HepG2 (cell line): ENCODE data around the gene RNPS1. TPM values are rescaled to one million over a fixed set of nuclear protein-coding genes. Genes with fewer than 3 reads are reported as not detected.
A peak's percentile ranks its signal among the peaks of the same experiment; 100 is the strongest.

Experiments used
- ATF6 ChIP-seq: sonication (generic); formaldehyde crosslinking; conservative IDR thresholded peaks from 2 replicates; pipeline ENCODE4 v1.4.0; 2020; ENCODE audit warnings: missing genetic modification reagents
- DMAP1 ChIP-seq: IDR thresholded peaks from 2 replicates; pipeline ENCODE4 v1.6.1; 2016
- HCFC1 ChIP-seq: fragments of 150-350 bp; IDR thresholded peaks from 2 replicates; pipeline ENCODE4 v1.6.1; 2014; ENCODE audit warnings: low read depth, low read length
- MIER3 ChIP-seq: IDR thresholded peaks from 2 replicates; pipeline ENCODE4 v1.6.1; 2016; ENCODE audit warnings: missing compliant biosample characterization, borderline replicate concordance
- MXD4 ChIP-seq: IDR thresholded peaks from 2 replicates; pipeline ENCODE4 v1.6.1; 2016; ENCODE audit warnings: mild to moderate bottlenecking, missing biosample characterization, missing genetic modification reagents
- RFXAP ChIP-seq: sonication (generic); formaldehyde crosslinking; IDR thresholded peaks from 2 replicates; pipeline ENCODE4 v1.4.0; 2020; ENCODE audit warnings: missing genetic modification reagents, borderline replicate concordance
- SP4 ChIP-seq: sonication (generic); formaldehyde crosslinking; IDR thresholded peaks from 2 replicates; pipeline ENCODE4 v1.8.1; 2023; ENCODE audit warnings: mild to moderate bottlenecking, missing genetic modification reagents
- TRIM24 ChIP-seq: sonication (generic); formaldehyde crosslinking; IDR thresholded peaks from 2 replicates; pipeline ENCODE4 v1.8.0; 2022; ENCODE audit warnings: mild to moderate bottlenecking, missing genetic modification reagents
- U2AF2 ChIP-seq: fragments of 200-400 bp; formaldehyde crosslinking; IDR thresholded peaks from 2 replicates; pipeline ENCODE4 v1.6.1; 2017; ENCODE audit warnings: low read depth, mild to moderate bottlenecking, low read length
- ZBTB1 ChIP-seq: sonication (generic); formaldehyde crosslinking; IDR thresholded peaks from 2 replicates; pipeline ENCODE4 v1.4.0; 2020; ENCODE audit warnings: missing genetic modification reagents, borderline replicate concordance
- ZBTB4 ChIP-seq: sonication (generic); formaldehyde crosslinking; IDR thresholded peaks from 2 replicates; pipeline ENCODE4 v1.4.0; 2020; ENCODE audit warnings: missing genetic modification reagents, mild to moderate bottlenecking, borderline replicate concordance
- ZMYM3 ChIP-seq: sonication (generic); formaldehyde crosslinking; IDR thresholded peaks from 2 replicates; pipeline ENCODE4 v1.5.1; 2020; ENCODE audit warnings: mild to moderate bottlenecking, missing genetic modification reagents
- ZNF101 ChIP-seq: sonication (generic); formaldehyde crosslinking; IDR thresholded peaks from 2 replicates; pipeline ENCODE4 v1.4.0; 2020; ENCODE audit warnings: mild to moderate bottlenecking, low read depth, missing genetic modification reagents, borderline replicate concordance
- ZNF224 ChIP-seq: sonication (generic); formaldehyde crosslinking; IDR thresholded peaks from 2 replicates; pipeline ENCODE4 v1.5.0; 2020; ENCODE audit warnings: mild to moderate bottlenecking, missing genetic modification reagents
- ZNF670 ChIP-seq: sonication (generic); formaldehyde crosslinking; IDR thresholded peaks from 2 replicates; pipeline ENCODE4 v1.8.0; 2022; ENCODE audit warnings: mild to moderate bottlenecking, missing genetic modification reagents, borderline replicate concordance
- ZNF747 ChIP-seq: sonication (generic); formaldehyde crosslinking; IDR thresholded peaks from 2 replicates; pipeline ENCODE4 v1.8.1; 2023; ENCODE audit warnings: missing genetic modification reagents, mild to moderate bottlenecking, borderline replicate concordance
- polyA plus RNA-seq, 8 experiments: library from polyadenylated mRNA; depleted of rRNA in 3 of 8; stranded (reverse) in 7 of 8; unstranded in 1 of 8; fragments of >200 nt; fragmentation: Illumina TruSeq in 4 of 8; extraction: Trizol in 4 of 8; gene quantifications; 2 replicates each; pipeline versions ENCODE4 v1.2.1 to v1.2.3, GENCODE V29; 2011 to 2016; ENCODE audit warnings: low read depth in 4 of 8, missing spikeins in 1 of 8, mixed read lengths in 1 of 8; ENCODE audit not compliant: insufficient read depth in 1 of 8
- total RNA-seq, 5 experiments: library from RNA; depleted of rRNA; stranded (reverse); fragments of >200 nt; fragmentation: Illumina TruSeq; extraction: Trizol; gene quantifications; 2 replicates each; pipeline ENCODE4 v1.2.3, GENCODE V29; 2016; ENCODE audit warnings: low read depth in 1 of 5
- TF ChIP-seq, protein P1 (sequence below): sonication (generic); formaldehyde crosslinking; IDR thresholded peaks from 2 replicates; pipeline ENCODE4 v1.5.1; 2020; ENCODE audit warnings: mild to moderate bottlenecking, missing genetic modification reagents, moderate library complexity

Gene RNPS1
- total and polyA plus RNA-seq, 2 of the 13 experiments (the other 11 are each of a cell fraction or from before 2014, with no cell fraction given) = 126 to 133 TPM

DNA sequence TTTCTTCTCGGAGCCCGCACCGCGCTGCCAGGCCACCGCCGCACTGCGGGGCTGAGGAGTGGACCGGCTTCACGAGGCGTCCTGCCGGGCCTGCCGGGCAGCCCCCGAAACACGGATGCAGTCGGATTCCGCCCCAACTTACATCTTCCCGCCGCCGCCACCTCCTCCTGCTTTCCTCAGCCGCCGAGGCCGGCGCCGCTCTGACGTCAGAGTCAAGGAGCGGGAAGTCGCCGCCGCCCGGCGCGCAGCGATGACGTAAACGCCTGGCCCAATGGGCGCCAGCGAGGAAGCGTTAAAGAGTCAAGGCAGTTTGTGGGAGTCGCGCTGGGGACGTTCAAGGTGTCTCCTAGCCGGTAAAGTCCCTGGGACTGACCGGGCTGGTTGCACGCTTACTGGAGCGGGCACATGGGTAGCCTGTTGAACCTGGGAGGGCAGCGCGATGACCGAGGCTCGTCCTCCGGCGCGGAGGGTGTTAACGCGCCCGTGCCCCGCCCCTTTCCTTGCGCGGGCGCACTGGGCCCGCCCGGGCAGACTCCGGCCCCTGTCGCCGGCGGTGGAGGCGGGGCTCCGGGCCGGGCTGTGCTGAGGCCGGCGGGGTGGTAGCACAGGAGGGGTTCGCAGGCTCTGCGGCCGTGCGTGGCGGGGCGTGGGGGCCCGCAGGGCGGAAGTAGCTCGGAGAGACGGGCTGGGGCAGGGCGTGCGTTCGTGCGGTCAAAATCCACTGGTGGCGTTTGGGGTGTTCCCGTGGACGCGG is at the start of gene RNPS1 (continued):
- TF ChIP-seq ZBTB4 (CRISPR knock-in tag) (0 out of 2 replicates have a peak, but pooled peaks have one; percentile 36), ZNF747 (CRISPR knock-in tag) (no peak; the same call in 1 of the 2 replicates), ZNF101 (no peak), ZNF224 (CRISPR knock-in tag) (peak; percentile 90), ZBTB1 (CRISPR knock-in tag) (0 out of 2 replicates have a peak, but pooled peaks have one; percentile 36), DMAP1 (CRISPR knock-in tag) (peak; percentile 97), MXD4 (peak; percentile 68; the same call in 1 of the 2 replicates), U2AF2 (no peak), HCFC1 (peak; percentile 69), TRIM24 (no peak), ZMYM3 (peak; percentile 30; the same call in 1 of the 2 replicates), RFXAP (CRISPR knock-in tag) (peak; percentile 66), SP4 (peak; percentile 91), MIER3 (CRISPR knock-in tag) (peak; percentile 65; the same call in 1 of the 2 replicates), ZNF670 (CRISPR knock-in tag) (peak; percentile 85; the same call in 1 of the 2 replicates), ATF6 (no peak)
- TF ChIP-seq, protein P1, sequence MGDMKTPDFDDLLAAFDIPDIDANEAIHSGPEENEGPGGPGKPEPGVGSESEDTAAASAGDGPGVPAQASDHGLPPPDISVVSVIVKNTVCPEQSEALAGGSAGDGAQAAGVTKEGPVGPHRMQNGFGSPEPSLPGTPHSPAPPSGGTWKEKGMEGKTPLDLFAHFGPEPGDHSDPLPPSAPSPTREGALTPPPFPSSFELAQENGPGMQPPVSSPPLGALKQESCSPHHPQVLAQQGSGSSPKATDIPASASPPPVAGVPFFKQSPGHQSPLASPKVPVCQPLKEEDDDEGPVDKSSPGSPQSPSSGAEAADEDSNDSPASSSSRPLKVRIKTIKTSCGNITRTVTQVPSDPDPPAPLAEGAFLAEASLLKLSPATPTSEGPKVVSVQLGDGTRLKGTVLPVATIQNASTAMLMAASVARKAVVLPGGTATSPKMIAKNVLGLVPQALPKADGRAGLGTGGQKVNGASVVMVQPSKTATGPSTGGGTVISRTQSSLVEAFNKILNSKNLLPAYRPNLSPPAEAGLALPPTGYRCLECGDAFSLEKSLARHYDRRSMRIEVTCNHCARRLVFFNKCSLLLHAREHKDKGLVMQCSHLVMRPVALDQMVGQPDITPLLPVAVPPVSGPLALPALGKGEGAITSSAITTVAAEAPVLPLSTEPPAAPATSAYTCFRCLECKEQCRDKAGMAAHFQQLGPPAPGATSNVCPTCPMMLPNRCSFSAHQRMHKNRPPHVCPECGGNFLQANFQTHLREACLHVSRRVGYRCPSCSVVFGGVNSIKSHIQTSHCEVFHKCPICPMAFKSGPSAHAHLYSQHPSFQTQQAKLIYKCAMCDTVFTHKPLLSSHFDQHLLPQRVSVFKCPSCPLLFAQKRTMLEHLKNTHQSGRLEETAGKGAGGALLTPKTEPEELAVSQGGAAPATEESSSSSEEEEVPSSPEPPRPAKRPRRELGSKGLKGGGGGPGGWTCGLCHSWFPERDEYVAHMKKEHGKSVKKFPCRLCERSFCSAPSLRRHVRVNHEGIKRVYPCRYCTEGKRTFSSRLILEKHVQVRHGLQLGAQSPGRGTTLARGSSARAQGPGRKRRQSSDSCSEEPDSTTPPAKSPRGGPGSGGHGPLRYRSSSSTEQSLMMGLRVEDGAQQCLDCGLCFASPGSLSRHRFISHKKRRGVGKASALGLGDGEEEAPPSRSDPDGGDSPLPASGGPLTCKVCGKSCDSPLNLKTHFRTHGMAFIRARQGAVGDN (CRISPR knock-in tag) = peak; percentile 91
